Measurements from ENCODE around the gene OPCML. TPM values are rescaled to one million over a fixed set of nuclear protein-coding genes. Genes with fewer than 3 reads are reported as not detected.
A peak's percentile ranks its signal among the peaks of the same experiment; 100 is the strongest.

Gene OPCML
- polyA plus RNA-seq, 4 donors: 14.9 to 18.5 (median 15.9) TPM

GRCh38 chr11:132962041-132962440 is 570.3 kb downstream of the OPCML start:
- no peak for DNase-seq (ENCODE audit: low read depth in 4 of 4, low spot score in 3 of 4)

GRCh38 chr11:132961453-132961852 is 570.8 kb downstream of the OPCML start:
- DNase-seq (ENCODE audit: low read depth in 4 of 4, low spot score in 3 of 4): no peak

GRCh38 chr11:132960273-132961078 is 571.8 kb downstream of the OPCML start:
- DNase-seq (ENCODE audit: low read depth in 4 of 4, low spot score in 3 of 4): no peak

GRCh38 chr11:132959693-132960092 is 572.6 kb downstream of the OPCML start:
- no peak for DNase-seq (ENCODE audit: low read depth in 4 of 4, low spot score in 3 of 4)

GRCh38 chr11:132957881-132958280 is 574.4 kb downstream of the OPCML start:
- DNase-seq (ENCODE audit: low read depth in 4 of 4, low spot score in 3 of 4): no peak

- DNase-seq (ENCODE audit: low read depth in 4 of 4, low spot score in 3 of 4): no peak
Measured at GRCh38 chr11:132948252-132948651, 584.0 kb downstream of the OPCML start.

GRCh38 chr11:132944569-132944944 is 587.7 kb downstream of the OPCML start:
- DNase-seq (ENCODE audit: low read depth in 4 of 4, low spot score in 3 of 4): no peak

- DNase-seq (ENCODE audit: low read depth in 4 of 4, low spot score in 3 of 4): no peak
Measured at GRCh38 chr11:132943706-132944568, 588.4 kb downstream of the OPCML start.

GRCh38 chr11:132943357-132943705 is 589.0 kb downstream of the OPCML start:
- no peak for DNase-seq (ENCODE audit: low read depth in 4 of 4, low spot score in 3 of 4)

GRCh38 chr11:132942611-132943356 is 589.5 kb downstream of the OPCML start:
- DNase-seq (ENCODE audit: low read depth in 4 of 4, low spot score in 3 of 4): no peak

- DNase-seq (ENCODE audit: low read depth in 4 of 4, low spot score in 3 of 4): no peak
Measured at GRCh38 chr11:132941761-132942160, 590.5 kb downstream of the OPCML start.

- peak in 1 of 4 donors; percentile 47 for DNase-seq (ENCODE audit: low read depth in 4 of 4, low spot score in 3 of 4)
Measured at GRCh38 chr11:132941024-132941646, 591.2 kb downstream of the OPCML start.

GRCh38 chr11:132937016-132937415 is 595.3 kb downstream of the OPCML start:
- DNase-seq (ENCODE audit: low read depth in 4 of 4, low spot score in 3 of 4): no peak

- no peak for DNase-seq (ENCODE audit: low read depth in 4 of 4, low spot score in 3 of 4)
Measured at GRCh38 chr11:132935383-132935782, 596.9 kb downstream of the OPCML start.

GRCh38 chr11:132933703-132934102 is 598.6 kb downstream of the OPCML start:
- no peak for DNase-seq (ENCODE audit: low read depth in 4 of 4, low spot score in 3 of 4)

GRCh38 chr11:132925825-132926469 is 606.4 kb downstream of the OPCML start:
- DNase-seq (ENCODE audit: low read depth in 4 of 4, low spot score in 3 of 4): no peak

GRCh38 chr11:132921597-132921996 is 610.7 kb downstream of the OPCML start:
- DNase-seq (ENCODE audit: low read depth in 4 of 4, low spot score in 3 of 4): no peak

- DNase-seq (ENCODE audit: low read depth in 4 of 4, low spot score in 3 of 4): no peak
Measured at GRCh38 chr11:132920451-132921096, 611.7 kb downstream of the OPCML start.

- no peak for DNase-seq (ENCODE audit: low read depth in 4 of 4, low spot score in 3 of 4)
Measured at GRCh38 chr11:132914600-132914999, 617.7 kb downstream of the OPCML start.

GRCh38 chr11:132913886-132914285 is 618.4 kb downstream of the OPCML start:
- DNase-seq (ENCODE audit: low read depth in 4 of 4, low spot score in 3 of 4): no peak
